ENCODE measurements around the gene DOHH. TPM values are rescaled to one million over a fixed set of nuclear protein-coding genes. Genes with fewer than 3 reads are reported as not detected.
"Not testable (repeated sequence)": the region's sequence is repeated elsewhere in the genome, so short reads cannot be mapped to it uniquely, and the experiment has no call there.

The DOHH gene
- polyA plus RNA-seq, 1 donor (not counting 4 experiments of a cell fraction or from before 2014, with no cell fraction given) = 4.2 TPM

DNA sequence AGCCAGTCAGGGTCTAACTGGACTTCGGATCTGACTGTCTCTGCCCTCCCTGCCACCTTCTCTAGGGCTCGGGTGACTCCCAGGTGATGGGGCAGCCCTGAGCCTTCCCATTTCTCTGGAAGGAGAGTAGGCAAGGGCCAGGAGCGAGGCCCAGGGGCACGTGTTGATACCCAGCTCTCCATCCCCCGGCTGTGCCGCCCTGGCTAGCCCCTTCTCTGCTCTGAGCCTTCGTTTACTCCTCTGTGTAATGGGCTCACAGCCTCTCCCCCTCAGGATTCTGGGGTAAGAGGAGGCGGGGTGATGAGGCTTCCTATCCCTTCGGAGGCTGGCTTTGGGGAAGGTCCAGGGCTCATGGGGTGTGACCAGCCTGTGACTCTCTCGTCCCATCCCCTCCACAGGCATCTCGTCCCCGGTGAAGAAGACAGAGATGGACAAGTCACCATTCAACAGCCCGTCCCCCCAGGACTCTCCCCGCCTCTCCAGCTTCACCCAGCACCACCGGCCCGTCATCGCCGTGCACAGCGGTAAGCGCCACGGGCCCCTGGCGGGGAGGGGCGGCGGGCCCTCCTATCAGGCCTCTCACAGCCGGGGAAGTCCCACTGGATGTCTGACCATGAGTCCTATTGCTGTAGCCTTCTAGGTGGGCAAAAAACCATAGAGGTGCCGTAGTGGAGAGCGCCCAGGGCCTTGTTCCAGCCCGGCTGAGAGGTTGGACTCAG, 51.7 kb downstream of the DOHH start:
- H3K27me3 ChIP-seq (ENCODE audit: control insufficient read depth, extremely low read depth, insufficient read depth, low read length) = no peaks in the 10 kb centered on the region
- H3K79me2 ChIP-seq (ENCODE audit: control insufficient read depth, insufficient read depth, low read length) = peaks cover 18% of the 10 kb centered on the region
- no peak for FAIRE-seq
- TF ChIP-seq, protein P1, sequence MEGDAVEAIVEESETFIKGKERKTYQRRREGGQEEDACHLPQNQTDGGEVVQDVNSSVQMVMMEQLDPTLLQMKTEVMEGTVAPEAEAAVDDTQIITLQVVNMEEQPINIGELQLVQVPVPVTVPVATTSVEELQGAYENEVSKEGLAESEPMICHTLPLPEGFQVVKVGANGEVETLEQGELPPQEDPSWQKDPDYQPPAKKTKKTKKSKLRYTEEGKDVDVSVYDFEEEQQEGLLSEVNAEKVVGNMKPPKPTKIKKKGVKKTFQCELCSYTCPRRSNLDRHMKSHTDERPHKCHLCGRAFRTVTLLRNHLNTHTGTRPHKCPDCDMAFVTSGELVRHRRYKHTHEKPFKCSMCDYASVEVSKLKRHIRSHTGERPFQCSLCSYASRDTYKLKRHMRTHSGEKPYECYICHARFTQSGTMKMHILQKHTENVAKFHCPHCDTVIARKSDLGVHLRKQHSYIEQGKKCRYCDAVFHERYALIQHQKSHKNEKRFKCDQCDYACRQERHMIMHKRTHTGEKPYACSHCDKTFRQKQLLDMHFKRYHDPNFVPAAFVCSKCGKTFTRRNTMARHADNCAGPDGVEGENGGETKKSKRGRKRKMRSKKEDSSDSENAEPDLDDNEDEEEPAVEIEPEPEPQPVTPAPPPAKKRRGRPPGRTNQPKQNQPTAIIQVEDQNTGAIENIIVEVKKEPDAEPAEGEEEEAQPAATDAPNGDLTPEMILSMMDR (optimal IDR thresholded peaks at IDR 0.05 in 1 of 3, IDR thresholded peaks at IDR 0.05 in 1 of 3, conservative IDR thresholded peaks at IDR 0.05 in 1 of 3; ENCODE audit: extremely low read depth in 1 of 3, insufficient read depth in 2 of 3, low read length in 3 of 3) = no peak
- no peak for TF ChIP-seq EZH2 (IDR thresholded peaks at IDR 0.05; ENCODE audit: low read length)
- H3K9me3 ChIP-seq (ENCODE audit: control insufficient read depth, low read depth, low read length) = no peaks in the 10 kb centered on the region
- H3K9me1 ChIP-seq (ENCODE audit: control insufficient read depth, extremely low read depth, insufficient read depth, low read length) = no peaks in the 10 kb centered on the region
- H3K27ac ChIP-seq (ENCODE audit: control insufficient read depth, insufficient read depth, low read length) = no peak overlapping the region
- no peak overlapping the region for H3K9ac ChIP-seq (ENCODE audit: control insufficient read depth, extremely low read depth, insufficient read depth, low read length)
- no peak for DNase-seq (ENCODE audit: low read depth, low spot score)
- H3K4me2 ChIP-seq (ENCODE audit: control insufficient read depth, extremely low read depth, insufficient read depth, low read depth, low read length) = no peak overlapping the region
- H3K4me3 ChIP-seq (ENCODE audit: control insufficient read depth in 2 of 3, extremely low read depth in 1 of 3, insufficient read depth in 2 of 3, low read depth in 1 of 3, low read length in 3 of 3) = no peak overlapping the region
- H2AFZ ChIP-seq (ENCODE audit: control insufficient read depth, low read length) = no peak overlapping the region
- H3K4me1 ChIP-seq (ENCODE audit: control insufficient read depth, extremely low read depth, insufficient read depth, low read length) = peaks cover 9% of the 10 kb centered on the region
- H4K20me1 ChIP-seq (ENCODE audit: control insufficient read depth, extremely low read depth, insufficient read depth, low read length) = peaks cover 10% of the 10 kb centered on the region
- H3K36me3 ChIP-seq (ENCODE audit: control insufficient read depth in 2 of 2, extremely low read depth in 1 of 2, insufficient read depth in 2 of 2, low read length in 2 of 2) = peaks cover 21 to 43% of the 10 kb centered on the region in 2 experiments
- dilution Hi-C loops (cut with MboI; ENCODE audit: extremely low pct_ligation_motif_present, low sequenced_read_pairs) = no loop called here

DNA sequence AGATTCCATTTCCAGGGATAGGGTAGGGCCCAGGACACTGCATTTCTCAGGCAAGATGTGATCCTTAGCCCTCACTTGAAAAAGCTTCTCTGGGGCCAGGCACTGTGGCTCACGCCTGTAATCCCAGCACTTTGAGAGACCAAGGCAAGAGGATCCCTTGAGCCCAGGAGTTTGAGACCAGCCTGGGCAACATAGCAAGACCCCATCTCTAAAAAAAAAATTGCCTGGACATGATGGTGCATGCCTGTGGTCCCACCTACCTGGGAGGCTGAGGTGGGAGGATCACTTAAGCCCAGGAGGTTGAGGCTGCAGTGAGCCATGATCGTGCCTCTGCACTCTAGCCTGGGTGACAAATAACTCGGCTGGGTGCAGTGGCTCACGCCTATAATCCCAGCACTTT, 53.8 kb downstream of the DOHH start:
- H3K9me1 ChIP-seq (ENCODE audit: control insufficient read depth, extremely low read depth, insufficient read depth, low read length); H3K4me2 ChIP-seq (ENCODE audit: control insufficient read depth, extremely low read depth, insufficient read depth, low read depth, low read length); DNase-seq (ENCODE audit: low read depth, low spot score); H3K27ac ChIP-seq (ENCODE audit: control insufficient read depth, insufficient read depth, low read length); H3K4me3 ChIP-seq (ENCODE audit: control insufficient read depth in 2 of 3, extremely low read depth in 1 of 3, insufficient read depth in 2 of 3, low read depth in 1 of 3, low read length in 3 of 3); H3K27me3 ChIP-seq (ENCODE audit: control insufficient read depth, extremely low read depth, insufficient read depth, low read length); H3K4me1 ChIP-seq (ENCODE audit: control insufficient read depth, extremely low read depth, insufficient read depth, low read length); FAIRE-seq; H3K9ac ChIP-seq (ENCODE audit: control insufficient read depth, extremely low read depth, insufficient read depth, low read length); dilution Hi-C loops (cut with MboI; ENCODE audit: extremely low pct_ligation_motif_present, low sequenced_read_pairs); H3K9me3 ChIP-seq (ENCODE audit: control insufficient read depth, low read depth, low read length); H2AFZ ChIP-seq (ENCODE audit: control insufficient read depth, low read length): not testable (repeated sequence)
- Histone ChIP-seq H4K20me1 (ENCODE audit: control insufficient read depth, extremely low read depth, insufficient read depth, low read length) (peaks cover 10% of the 10 kb centered on the region), H3K79me2 (ENCODE audit: control insufficient read depth, insufficient read depth, low read length) (peaks cover 19% of the 10 kb centered on the region), H3K36me3 (ENCODE audit: control insufficient read depth in 2 of 2, extremely low read depth in 1 of 2, insufficient read depth in 2 of 2, low read length in 2 of 2) (peaks cover 22 to 33% of the 10 kb centered on the region in 2 experiments)

All from keratinocyte (primary cell).